Dedifferentiated amniotic fluid mesenchymal stem cell (primary cell): Measurements from ENCODE around the gene CIITA.

Experiments used
- DNase-seq: peaks from one replicate; pipeline ENCODE4 v3.0.0-alpha.2; 2016; ENCODE audit errors: extremely low spot score

CIITA gene

DNA sequence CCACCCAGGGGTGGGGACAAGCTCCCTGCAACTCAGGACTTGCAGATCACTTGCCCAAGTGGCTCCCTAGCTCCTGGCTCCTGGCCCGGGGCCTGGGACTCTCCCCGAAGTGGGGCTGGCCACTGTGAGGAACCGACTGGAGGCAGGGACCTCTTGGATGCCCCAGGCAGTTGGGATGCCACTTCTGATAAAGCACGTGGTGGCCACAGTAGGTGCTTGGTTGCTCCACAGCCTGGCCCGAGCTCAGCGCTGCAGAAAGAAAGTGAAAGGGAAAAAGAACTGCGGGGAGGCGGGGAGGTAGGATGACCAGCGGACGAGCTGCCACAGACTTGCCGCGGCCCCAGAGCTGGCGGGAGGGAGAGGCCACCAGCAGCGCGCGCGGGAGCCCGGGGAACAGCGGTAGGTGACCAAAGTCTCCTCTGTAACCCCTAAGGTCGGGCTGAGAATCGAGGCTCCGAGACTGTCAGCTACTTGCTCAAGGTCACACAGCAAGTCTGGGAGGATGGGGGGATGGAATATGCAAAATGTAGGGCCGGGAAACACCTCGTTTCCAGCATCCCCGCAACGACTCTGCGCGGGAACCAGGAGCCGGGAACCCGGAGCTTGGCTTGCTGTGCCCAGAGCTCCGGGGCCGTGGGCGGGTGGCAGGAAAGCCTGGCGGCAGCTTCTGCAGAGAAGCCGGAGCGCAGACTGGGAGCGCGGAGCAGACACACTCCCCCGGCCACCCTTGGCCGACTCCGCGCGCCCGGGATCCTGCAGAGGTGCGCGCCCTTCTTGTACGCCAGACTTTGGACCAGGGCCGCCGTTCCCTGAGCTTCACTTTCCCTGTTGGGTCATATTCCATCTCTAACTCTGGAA is 1.9 kb downstream of the CIITA start:
- DNase-seq = peak; percentile 17

DNA sequence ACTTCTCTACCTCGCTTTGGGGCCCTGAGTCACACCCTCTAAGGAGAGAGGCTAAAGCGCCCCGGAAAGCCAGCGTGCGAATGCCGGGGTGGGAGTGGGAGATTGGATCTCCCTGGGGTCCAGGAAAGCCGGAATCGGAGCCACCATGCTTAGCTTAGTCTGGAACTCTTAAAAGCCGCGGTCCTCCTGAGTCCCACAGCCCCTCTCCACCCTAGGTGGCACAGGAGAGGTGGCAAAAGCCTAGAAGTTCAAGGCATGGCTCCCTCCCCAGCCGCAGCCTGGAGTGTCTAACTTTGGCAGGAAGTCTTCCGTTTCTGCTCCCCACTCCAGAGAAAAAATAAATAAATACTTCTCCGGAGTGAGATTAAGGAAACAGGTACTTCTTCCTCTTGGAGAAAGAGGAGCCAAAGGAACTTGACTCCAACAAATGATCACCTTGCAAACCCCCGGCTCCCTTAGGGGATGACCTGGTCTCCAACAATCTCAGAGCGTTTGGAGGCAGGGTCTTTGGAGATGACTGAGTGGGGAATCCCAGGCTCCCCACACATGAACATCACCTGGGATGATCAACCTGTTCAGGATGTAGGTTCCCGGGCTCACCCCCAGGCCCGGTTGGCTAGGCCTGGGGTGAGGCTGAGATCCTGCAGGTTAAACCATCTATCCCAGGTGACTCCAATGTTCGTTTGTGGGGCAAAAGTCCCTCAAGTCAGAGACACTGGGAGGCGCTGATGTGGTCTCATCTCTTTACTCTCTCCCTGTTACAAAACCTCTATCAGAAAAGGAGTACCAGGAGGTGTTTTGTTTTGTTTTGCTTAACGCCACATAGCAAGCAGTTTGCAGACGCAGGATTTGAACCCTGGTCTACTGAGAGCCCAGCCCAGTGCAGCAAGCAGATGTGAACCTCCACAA is 2.9 kb downstream of the CIITA start:
- DNase-seq = no peak

DNA sequence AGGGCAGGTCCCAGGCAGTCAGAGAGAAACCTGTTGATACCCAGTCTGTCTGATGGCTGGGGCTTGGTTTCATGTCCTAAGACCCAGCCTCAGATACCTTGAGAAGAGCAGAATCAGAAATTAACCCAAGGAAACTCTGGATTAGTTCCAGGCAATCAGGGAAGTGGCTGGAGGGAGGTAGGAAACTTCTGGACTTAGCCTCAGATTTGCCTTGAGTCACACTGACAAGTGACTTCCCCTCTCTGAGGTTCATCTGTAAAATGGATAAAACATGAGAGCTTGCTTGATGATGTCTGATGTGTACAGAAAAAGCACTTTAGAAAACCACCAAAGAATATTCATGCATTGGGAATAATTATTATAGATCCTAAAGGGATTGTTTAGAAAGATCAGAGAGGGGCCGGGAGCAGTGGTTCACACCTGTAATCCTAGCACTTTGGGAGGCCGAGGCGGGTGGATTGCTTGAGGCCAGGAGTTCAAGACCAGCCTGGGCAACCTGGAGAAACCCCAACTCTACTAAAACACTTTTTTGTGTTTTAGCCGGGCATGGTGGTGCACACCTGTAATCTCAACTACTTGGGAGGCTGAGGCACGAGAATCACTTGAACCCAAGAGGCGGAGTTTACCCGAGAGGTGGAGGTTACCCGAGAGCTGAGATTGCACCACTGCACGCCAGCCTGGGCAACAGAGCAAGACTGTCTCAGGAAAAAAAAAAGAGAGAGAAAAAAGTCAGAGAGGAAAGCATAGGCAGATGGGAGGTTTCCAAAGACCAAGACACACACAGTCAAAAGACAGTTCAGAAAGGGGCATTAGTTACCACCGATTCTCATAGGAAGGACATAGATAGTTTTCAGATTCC is 3.8 kb downstream of the CIITA start:
- DNase-seq = no peak

DNA sequence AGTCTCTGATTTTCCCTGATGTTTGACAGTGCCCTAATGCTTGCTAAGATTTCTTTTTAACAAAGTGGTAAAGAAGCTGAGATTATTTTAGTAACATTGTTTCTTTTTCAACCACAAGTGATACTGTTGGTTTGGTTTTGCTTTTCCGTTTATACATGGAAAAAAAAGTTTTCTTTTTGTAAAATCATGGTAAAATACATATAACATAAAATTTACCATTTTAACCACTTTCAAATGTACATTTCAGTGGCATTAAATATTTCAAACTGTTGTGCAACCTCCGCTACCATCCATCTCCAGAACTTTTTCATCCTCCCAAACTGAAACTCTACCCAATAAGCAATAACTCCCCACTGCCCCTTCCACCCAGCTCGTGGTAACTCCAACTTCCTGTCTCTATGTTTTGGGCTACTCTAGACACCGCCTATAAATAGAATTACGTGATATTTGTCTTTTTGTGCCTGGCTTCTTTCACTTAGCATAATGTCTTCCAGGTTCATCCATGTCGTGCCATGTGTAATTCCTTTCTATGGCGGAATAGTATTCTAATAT is 4.6 kb downstream of the CIITA start:
- no peak for DNase-seq

DNA sequence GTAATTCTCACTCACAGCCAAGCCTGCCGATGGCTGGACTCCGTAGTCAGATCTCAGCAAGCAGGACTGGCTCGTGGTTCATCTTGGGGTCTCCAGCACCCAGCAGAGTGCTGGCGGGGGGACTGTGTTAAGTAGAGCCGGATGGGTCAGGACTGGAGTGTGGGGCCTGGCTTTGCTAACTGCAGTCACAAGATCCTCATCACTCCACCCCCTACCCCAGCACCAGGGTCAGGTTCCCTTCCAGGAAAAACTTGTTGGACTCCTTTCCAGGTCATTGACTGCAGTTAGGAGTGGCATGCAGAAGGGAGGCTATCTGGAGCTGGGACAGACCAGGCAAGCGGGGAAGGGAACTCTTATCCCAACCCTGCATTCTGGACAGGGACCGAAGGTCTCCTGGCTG is 6.0 kb downstream of the CIITA start:
- DNase-seq = no peak

DNA sequence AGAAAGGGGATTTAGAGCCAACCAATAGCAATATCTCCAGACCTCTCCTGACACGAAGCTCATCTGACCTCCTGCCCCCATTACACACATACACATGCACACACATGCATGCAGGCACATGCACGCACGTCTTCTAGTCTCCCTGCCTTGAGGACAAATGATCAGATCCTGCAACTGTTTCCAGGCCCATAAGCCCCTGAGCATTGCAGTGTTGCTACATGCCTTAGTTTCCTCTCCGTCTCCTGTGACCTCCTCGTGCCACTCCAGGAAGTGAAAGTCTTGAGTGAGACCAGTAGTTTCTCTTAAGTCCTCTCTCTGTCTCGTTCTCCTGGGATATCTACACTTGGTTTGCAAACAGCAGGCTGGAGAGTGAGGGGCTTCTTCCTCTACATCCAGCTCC is 8.2 kb downstream of the CIITA start:
- no peak for DNase-seq

DNA sequence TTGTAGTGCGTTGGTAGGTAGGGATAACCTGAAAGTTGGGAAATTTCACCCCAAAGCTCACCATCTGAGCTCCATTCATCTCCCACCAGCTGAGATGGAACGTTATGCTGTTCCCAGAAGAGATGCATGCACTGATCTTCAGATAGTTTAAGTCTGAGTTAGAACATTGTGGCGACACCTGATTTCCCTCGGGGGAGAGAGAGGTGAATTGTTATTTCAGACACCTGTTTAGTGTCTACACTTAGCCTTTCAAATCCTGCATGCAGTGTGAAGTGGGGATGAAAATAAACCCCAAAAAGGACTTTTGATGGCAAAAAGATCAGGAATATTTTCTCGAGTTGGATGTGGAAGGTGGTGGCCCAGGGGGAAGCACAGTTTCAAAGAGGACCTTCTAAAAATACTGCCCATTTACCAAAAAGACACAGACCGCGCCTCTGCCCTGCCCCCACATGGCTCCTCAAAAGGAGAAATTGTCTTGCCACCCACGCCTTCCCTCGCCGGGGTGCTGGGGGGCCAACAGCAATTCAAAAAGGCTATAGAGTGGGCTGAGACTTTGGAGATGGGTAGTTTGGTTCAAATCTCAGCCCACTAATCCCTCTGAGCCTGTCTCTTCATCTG is 11.4 kb downstream of the CIITA start:
- DNase-seq = no peak

DNA sequence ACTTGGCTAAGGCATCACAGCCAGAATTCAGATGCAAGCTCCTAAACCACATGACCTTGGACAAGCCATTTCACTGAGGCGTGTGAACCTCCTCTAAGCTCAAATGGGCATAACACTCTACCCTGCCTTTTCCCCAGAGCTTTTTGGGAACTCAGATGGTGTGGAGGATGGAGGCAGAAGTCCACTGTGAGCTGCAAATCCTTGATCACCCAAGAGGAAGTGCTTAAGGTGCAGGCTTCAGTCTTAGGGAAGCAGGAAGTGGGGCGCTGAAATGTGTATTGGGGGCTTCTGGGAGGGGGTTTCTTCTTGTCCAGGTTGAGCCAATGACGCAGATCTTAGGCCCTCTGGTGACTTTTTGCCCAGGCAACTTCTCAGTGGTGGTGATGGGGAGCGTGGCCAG is 12.9 kb downstream of the CIITA start:
- no peak for DNase-seq

DNA sequence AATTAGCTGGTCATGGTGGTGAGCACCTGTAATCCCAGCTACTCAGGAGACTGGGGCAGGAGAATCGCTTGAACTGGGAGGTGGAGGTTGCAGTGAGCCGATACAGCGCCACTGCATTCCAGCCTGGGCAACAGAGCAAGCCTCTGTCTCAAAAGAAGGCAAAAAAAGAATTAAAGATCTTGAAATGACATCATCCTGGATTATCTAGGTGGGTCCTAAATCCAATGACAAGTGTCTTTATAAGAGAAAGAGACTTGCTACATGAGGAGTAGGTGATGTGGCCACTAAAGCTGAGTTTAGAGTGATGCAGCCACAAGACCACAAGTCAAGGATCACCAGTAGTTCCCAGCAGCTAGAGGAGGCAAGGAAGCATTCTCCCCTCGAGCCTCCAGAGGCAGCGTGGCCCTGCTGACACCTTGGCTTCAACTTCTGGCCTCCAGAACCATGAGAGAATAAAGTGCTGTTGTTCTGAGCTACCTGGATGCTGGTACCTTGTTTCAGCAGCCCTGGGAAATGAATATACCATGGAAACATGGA is 15.8 kb downstream of the CIITA start:
- no peak for DNase-seq

DNA sequence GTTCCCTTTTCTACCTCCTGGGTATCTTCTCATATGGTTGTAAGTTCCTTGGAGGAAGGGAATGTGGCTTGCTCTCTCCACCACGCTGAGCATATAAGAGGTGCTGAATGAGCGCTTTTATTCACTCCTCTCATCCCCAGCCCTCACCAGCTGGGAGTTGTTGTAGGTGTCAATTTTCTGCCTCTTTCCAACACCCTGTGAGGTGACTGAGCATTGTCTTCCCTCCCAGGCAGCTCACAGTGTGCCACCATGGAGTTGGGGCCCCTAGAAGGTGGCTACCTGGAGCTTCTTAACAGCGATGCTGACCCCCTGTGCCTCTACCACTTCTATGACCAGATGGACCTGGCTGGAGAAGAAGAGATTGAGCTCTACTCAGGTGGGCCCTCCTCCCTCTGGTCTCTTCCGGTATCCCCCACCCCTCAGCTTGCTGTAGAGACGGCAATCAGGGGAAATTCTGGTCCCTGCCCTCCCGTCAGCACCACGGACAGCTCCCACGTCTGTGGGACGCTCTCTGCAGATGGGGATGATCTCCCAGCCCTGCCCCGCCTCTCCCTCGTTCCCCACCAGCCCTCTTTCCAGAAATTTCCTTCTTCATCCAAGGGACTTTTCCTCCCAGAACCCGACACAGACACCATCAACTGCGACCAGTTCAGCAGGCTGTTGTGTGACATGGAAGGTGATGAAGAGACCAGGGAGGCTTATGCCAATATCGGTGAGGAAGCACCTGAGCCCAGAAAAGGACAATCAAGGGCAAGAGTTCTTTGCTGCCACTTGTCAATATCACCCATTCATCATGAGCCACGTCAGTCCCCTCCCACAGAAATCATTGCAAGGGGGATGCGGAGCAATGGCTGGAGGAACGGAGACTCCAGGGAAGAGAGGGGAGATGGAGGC is 18.3 kb downstream of the CIITA start:
- no peak for DNase-seq

DNA sequence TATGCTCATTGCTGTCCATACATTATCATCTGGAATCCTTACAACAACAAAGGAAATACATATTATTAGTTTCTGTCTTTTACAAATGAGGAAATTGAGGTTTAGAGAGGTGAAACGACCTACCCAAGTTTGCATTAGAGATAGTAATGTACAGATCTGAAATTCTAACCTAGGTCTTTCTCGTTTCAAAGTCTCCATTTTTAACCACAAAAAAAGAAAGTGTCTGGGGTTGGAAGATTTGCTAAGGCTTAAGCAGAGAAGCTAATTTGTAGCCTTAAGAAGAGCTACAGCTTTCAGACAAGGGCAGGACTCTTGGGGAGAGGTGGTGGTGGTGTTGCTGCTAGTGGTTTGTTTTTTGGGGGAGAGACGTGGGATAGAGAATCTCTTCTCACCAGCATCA is 19.2 kb downstream of the CIITA start:
- no peak for DNase-seq

DNA sequence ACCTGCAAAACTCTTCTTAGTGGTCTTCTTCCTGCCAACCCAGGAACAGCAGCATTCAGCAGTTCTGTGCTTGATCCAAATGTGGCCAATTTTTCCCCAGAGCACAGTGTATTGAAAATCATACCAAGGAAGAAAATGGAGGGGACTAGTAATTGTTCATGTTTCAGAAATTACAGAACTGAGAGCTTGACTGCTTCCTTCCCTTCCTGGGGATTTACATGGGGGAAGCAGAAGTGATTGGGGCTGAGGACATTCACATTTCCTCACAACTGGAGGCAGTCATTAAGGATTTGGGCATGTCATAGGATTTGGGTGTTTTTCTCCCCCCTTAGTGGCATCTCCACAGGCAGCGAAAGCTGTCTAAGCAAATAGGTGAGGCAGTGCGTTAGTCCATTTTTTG is 19.7 kb downstream of the CIITA start:
- no peak for DNase-seq

DNA sequence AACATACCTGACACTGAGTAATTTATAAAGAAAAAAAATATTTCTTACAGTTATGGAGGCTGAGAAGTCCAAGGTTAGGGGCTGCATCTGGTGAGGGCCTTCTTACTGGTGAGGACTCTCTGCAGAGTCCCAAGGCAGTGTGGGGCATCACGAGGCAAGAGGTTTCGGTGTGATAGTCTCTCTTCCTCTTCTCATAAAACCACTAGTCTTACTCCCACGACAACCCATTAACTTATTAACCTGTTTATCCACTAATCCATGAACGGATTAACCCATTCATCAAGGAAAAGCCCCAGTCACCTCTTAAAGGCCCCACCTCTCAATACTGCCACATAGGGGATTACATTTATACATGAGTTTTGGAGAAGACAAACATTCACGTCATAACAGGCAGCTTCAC is 20.1 kb downstream of the CIITA start:
- no peak for DNase-seq

DNA sequence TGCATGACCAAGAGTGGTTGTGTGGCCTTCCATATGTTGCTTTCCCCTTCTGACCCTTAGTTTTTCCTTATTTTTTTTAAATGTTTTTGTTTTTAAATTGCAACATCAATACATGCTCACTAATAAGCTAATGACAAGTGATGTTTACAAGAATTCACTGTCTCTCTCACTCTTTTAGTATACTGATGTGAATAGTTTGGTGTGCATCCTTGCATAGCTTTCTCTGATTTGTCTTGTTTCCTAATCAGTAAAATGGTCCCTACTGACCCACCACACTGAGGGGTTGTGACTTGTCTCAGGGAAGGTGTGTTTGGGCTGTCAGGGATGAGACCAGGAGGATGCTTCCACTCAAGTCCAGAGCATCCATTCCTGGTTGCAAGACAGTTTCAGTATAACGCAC is 26.0 kb downstream of the CIITA start:
- no peak for DNase-seq

DNA sequence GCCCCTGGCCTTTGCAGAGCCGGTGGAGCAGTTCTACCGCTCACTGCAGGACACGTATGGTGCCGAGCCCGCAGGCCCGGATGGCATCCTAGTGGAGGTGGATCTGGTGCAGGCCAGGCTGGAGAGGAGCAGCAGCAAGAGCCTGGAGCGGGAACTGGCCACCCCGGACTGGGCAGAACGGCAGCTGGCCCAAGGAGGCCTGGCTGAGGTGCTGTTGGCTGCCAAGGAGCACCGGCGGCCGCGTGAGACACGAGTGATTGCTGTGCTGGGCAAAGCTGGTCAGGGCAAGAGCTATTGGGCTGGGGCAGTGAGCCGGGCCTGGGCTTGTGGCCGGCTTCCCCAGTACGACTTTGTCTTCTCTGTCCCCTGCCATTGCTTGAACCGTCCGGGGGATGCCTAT is 29.5 kb downstream of the CIITA start:
- no peak for DNase-seq

DNA sequence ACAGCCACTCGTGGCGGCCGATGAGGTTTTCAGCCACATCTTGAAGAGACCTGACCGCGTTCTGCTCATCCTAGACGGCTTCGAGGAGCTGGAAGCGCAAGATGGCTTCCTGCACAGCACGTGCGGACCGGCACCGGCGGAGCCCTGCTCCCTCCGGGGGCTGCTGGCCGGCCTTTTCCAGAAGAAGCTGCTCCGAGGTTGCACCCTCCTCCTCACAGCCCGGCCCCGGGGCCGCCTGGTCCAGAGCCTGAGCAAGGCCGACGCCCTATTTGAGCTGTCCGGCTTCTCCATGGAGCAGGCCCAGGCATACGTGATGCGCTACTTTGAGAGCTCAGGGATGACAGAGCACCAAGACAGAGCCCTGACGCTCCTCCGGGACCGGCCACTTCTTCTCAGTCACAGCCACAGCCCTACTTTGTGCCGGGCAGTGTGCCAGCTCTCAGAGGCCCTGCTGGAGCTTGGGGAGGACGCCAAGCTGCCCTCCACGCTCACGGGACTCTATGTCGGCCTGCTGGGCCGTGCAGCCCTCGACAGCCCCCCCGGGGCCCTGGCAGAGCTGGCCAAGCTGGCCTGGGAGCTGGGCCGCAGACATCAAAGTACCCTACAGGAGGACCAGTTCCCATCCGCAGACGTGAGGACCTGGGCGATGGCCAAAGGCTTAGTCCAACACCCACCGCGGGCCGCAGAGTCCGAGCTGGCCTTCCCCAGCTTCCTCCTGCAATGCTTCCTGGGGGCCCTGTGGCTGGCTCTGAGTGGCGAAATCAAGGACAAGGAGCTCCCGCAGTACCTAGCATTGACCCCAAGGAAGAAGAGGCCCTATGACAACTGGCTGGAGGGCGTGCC is 30.1 kb downstream of the CIITA start:
- DNase-seq = no peak

DNA sequence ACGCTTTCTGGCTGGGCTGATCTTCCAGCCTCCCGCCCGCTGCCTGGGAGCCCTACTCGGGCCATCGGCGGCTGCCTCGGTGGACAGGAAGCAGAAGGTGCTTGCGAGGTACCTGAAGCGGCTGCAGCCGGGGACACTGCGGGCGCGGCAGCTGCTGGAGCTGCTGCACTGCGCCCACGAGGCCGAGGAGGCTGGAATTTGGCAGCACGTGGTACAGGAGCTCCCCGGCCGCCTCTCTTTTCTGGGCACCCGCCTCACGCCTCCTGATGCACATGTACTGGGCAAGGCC is 30.7 kb downstream of the CIITA start:
- DNase-seq = no peak

DNA sequence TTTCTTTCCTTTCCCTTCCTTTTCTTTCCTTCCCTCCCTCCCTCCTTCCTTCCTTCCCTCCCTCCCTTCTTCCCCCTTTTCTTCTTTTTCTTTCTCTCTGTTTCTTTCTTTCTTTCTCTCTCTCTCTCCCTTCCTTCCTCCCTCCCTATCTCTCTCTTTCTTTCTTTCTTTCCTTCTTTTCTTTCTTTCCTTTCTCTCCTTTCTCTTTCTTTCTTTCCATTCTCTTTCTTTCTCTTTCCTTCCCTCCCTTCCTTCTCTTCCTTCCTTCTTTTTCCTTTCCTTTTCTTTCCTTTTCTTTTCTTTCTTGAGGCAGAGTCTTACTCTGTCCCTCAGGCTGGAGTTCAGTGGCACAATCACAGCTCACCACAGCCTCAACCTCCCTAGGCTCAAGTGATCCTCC is 34.3 kb downstream of the CIITA start:
- no peak for DNase-seq

DNA sequence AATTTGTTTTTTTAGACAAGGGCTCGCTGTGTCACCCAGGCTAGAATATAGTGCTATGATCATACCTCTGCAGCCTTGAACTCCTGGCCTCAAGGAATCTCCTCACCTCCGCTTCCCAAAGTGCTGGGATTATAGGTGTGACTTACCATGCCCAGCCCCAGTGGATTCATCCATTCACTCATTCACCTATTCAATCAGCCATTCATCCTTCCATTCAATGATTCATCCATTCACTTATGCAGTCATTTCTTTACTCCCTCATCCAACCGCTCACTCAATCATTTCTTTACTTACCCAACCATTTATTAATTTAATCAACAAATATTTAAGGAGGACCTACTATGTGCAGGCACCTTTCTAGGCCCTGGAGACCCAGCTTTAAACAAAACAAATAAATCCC is 39.5 kb downstream of the CIITA start:
- no peak for DNase-seq
